A673 (cell line): Measurements from ENCODE around the gene RBFOX1. TPM values are rescaled to one million over a fixed set of nuclear protein-coding genes. Genes with fewer than 3 reads are reported as not detected.

Source experiments
- BruUV-seq: library from RNA; stranded (reverse); fragments of 400-500 nt; replicated peaks from 2 replicates; lab custom pipeline; 2021; lab: Mats Ljungman, UMichigan
- CTCF ChIA-PET: fragments of 300-600 bp; sonication (Branson Sonifier 250); formaldehyde crosslinking; loops from one replicate; lab custom pipeline; 2022; ENCODE audit warnings: antibody characterized with exemption; lab: Charles Lee
- POLR2A ChIA-PET: fragments of 300-600 bp; sonication (Branson Sonifier 250); formaldehyde crosslinking; loops from one replicate; lab custom pipeline; 2022; ENCODE audit warnings: antibody characterized with exemption; ENCODE audit not compliant: low non-redundant PET; lab: Charles Lee
- DNase-seq: peaks from one replicate; pipeline ENCODE4 v3.0.0-alpha.2; 2015; ENCODE audit warnings: low spot score
- H3K27ac ChIP-seq: fragments of 200-600 bp; sonication (generic); 2 replicates; pipeline ENCODE4 v1.5.1; 2016; ENCODE audit warnings: mixed run types, low read depth, mild to moderate bottlenecking, mixed read lengths, antibody characterized with exemption, low read length; ENCODE audit not compliant: poor library complexity, severe bottlenecking
- H3K27me3 ChIP-seq: fragments of 200-600 bp; sonication (generic); replicated peaks from 2 replicates; pipeline ENCODE4 v1.6.1; 2017; ENCODE audit warnings: mixed run types, low read depth, mild to moderate bottlenecking, mixed read lengths, antibody characterized with exemption, low read length; ENCODE audit not compliant: insufficient read depth, poor library complexity
- H3K36me3 ChIP-seq: fragments of 200-600 bp; sonication (generic); 2 replicates; pipeline ENCODE4 v1.6.1; 2016; ENCODE audit warnings: mixed run types, mild to moderate bottlenecking, mixed read lengths, antibody characterized with exemption, low read length; ENCODE audit not compliant: insufficient read depth, poor library complexity, severe bottlenecking
- H3K4me1 ChIP-seq: fragments of 200-600 bp; sonication (generic); 2 replicates; pipeline ENCODE4 v1.6.1; 2017; ENCODE audit warnings: mixed run types, mild to moderate bottlenecking, mixed read lengths, antibody characterized with exemption, low read length; ENCODE audit not compliant: insufficient read depth, poor library complexity, severe bottlenecking
- H3K4me3 ChIP-seq: fragments of 200-600 bp; sonication (generic); 2 replicates; pipeline ENCODE4 v1.5.1; 2016; ENCODE audit warnings: low read depth, mixed run types, mild to moderate bottlenecking, mixed read lengths, low read length; ENCODE audit not compliant: poor library complexity, severe bottlenecking
- H3K9me3 ChIP-seq: fragments of 200-600 bp; sonication (generic); 2 replicates; pipeline ENCODE4 v1.6.1; 2016; ENCODE audit warnings: mixed run types, low read depth, mild to moderate bottlenecking, mixed read lengths, antibody characterized with exemption, low read length; ENCODE audit not compliant: poor library complexity, severe bottlenecking
- EZH2 ChIP-seq: fragments of 200-600 bp; sonication (generic); IDR thresholded peaks from 2 replicates; pipeline ENCODE4 v1.6.1; 2017; ENCODE audit warnings: borderline replicate concordance, low read depth, mild to moderate bottlenecking, mixed read lengths, antibody characterized with exemption, low read length; ENCODE audit not compliant: poor library complexity, severe bottlenecking
- intact Hi-C: fragments of 100-400 bp; cut with micrococcal nuclease; formaldehyde crosslinking; loops from one replicate; pipeline ENCODE4 v1.10.0; 2022; ENCODE audit not compliant: unreplicated experiment
- total RNA-seq: library from RNA; stranded (reverse); gene quantifications from 2 replicates; pipeline ENCODE4 v1.2.3, GENCODE V29; 2021
- TF ChIP-seq, protein P1 (sequence below): fragments of 300-800, 200-600 bp; sonication (generic); conservative IDR thresholded peaks from 2 replicates; pipeline ENCODE4 v1.5.1; 2017; ENCODE audit warnings: low read depth, mild to moderate bottlenecking, antibody characterized with exemption, low read length, moderate library complexity, mixed read lengths

RBFOX1 gene
- total RNA-seq, 1 experiment from 2014 or later, result 1.8 TPM

DNA sequence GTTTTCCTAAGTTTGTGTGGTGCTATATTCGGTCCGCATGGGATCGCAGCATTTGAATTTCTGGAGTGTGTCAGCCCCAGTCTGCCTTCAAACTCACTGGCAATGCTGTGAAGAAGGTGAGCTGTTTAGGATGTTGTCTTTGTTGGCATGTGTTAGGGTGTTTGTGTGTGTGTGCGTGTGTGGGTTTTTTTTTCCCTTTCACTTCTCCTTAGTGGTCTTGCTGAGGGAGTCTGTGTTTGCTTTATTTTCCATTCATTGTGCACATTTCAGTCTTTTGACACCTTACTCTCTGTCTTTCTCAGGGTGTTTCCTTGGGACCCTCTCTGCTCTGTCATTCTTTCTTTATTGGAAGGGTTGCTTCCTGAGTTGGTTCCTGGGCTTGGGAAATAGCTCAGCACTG lies 27.7 kb upstream of the RBFOX1 start:
- ChIA-PET POLR2A (no interaction called here), CTCF (no interaction called here)
- H3K27me3 ChIP-seq, result peaks cover 64% of the 10 kb centered on the region
- BruUV-seq, result no TSS peak
- DNase-seq, result no peak
- H3K4me3 ChIP-seq, result no peak overlapping the region
- TF ChIP-seq, protein P1, sequence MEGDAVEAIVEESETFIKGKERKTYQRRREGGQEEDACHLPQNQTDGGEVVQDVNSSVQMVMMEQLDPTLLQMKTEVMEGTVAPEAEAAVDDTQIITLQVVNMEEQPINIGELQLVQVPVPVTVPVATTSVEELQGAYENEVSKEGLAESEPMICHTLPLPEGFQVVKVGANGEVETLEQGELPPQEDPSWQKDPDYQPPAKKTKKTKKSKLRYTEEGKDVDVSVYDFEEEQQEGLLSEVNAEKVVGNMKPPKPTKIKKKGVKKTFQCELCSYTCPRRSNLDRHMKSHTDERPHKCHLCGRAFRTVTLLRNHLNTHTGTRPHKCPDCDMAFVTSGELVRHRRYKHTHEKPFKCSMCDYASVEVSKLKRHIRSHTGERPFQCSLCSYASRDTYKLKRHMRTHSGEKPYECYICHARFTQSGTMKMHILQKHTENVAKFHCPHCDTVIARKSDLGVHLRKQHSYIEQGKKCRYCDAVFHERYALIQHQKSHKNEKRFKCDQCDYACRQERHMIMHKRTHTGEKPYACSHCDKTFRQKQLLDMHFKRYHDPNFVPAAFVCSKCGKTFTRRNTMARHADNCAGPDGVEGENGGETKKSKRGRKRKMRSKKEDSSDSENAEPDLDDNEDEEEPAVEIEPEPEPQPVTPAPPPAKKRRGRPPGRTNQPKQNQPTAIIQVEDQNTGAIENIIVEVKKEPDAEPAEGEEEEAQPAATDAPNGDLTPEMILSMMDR, result no peak
- TF ChIP-seq EZH2, result no peak
- no peaks in the 10 kb centered on the region for H3K4me1 ChIP-seq
- no peaks in the 10 kb centered on the region for H3K9me3 ChIP-seq
- no peaks in the 10 kb centered on the region for H3K36me3 ChIP-seq
- H3K27ac ChIP-seq, result no peak overlapping the region
- intact Hi-C loops, result no loop called here

DNA sequence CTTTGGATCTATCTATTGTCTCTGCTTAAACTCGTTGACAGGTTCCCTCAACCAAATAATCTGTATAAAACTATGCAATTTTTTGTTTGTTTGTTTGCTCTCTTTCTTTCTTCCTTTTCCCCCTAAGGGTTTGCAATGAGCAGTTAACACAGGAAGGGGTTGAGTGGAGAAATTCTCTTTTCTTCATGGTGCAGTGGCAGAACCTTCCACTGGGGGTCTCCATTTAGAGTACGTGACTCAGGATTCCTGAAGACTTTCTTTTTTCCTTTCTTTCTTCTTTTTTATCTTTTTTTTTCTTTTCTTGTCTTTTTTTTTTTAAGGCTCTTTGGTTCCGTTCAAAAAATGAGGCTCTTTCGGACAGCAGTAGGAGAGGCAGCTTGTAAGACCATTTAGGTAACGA lies 19.5 kb upstream of the RBFOX1 start:
- intact Hi-C loops, result no loop called here
- peak; percentile 25 for DNase-seq
- TF ChIP-seq, protein P1, result peak; percentile 56
- TF ChIP-seq EZH2, result no peak
- ChIA-PET CTCF (no interaction called here), POLR2A (no interaction called here)
- no peaks in the 10 kb centered on the region for H3K9me3 ChIP-seq
- peaks cover 11% of the 10 kb centered on the region for H3K27me3 ChIP-seq
- no peaks in the 10 kb centered on the region for H3K4me1 ChIP-seq
- BruUV-seq, result no TSS peak
- no peak overlapping the region for H3K4me3 ChIP-seq
- H3K27ac ChIP-seq, result no peak overlapping the region
- H3K36me3 ChIP-seq, result no peaks in the 10 kb centered on the region

DNA sequence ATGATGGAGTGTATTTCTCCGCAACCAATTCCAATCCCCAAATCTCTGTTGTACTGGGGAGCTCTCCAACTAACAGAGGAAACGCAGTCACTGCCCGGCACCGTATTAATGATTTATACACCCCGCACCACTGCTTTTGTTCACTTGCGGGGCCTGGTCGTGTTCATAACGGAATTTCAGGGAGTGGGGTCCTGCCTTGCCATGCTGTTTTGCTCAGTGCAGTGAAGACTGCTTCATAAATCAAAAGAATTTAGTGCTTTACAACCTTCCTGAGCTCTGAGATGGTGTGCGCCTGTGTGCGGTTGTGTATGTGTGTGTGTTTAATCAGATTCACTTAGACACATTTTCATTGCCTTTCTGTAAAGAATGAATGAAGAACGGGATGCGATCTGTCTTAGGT lies 18.5 kb upstream of the RBFOX1 start:
- Histone ChIP-seq H3K9me3 (no peaks in the 10 kb centered on the region), H3K36me3 (no peaks in the 10 kb centered on the region), H3K27me3 (peaks cover 11% of the 10 kb centered on the region), H3K4me3 (no peak overlapping the region), H3K4me1 (no peaks in the 10 kb centered on the region), H3K27ac (no peak overlapping the region)
- no TSS peak for BruUV-seq
- intact Hi-C loops, result no loop called here
- TF ChIP-seq, protein P1, result no peak
- no peak for TF ChIP-seq EZH2
- CTCF ChIA-PET, result no interaction called here
- DNase-seq, result no peak
- POLR2A ChIA-PET, result no interaction called here
